ENCODE results near the gene SLC16A13.

DNA sequence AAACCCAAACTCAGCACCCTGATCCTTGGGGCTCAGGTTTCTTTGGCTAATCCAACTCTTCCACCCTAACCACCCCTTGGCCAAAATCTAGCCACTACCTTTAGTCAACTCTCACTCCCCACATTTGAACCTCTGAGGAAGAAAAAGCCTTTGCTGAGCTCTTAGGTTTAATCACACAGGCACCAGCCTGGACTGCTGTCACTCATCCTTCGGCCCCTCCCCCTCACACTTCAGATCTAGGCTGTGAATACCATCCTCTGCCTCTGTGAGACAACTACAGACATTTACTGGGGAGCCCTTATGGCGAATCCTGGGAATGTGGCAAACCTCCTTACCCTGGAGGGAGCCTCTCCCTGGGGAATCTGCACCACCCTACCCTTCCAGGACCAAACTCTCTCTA, 28.7 kb upstream of the SLC16A13 start:
- TF ChIP-seq CTCF (IDR thresholded peaks at IDR 0.05) (no peak), EP300 (IDR thresholded peaks at IDR 0.05) (no peak), POLR2A (IDR thresholded peaks at IDR 0.05) (no peak)

All from upper lobe of left lung (tissue), 4 donors.